Activated CD4-positive, alpha-beta T cell treated with anti-CD3 and anti-CD28 coated beads, Interleukin-2, amount 50 U/mL, for 1 hour (primary cell): ENCODE measurements around the gene GCLM.

Source experiments
- DNase-seq: peaks from one replicate; pipeline ENCODE4 v3.0.0-alpha.2; 2020

The GCLM gene

GRCh38 chr1:93845538-93846205 is 63.6 kb downstream of the GCLM start:
- no peak for DNase-seq

GRCh38 chr1:93844262-93845045 is 64.8 kb downstream of the GCLM start:
- DNase-seq, result peak; percentile 14

- no peak for DNase-seq
These were observed 66.3 kb downstream of the GCLM start for GRCh38 chr1:93842750-93843500.

- no peak for DNase-seq
These were observed 67.5 kb downstream of the GCLM start for GRCh38 chr1:93841771-93842170.

GRCh38 chr1:93840956-93841482 is 68.2 kb downstream of the GCLM start:
- no peak for DNase-seq

GRCh38 chr1:93839753-93840152 is 69.5 kb downstream of the GCLM start:
- no peak for DNase-seq

- DNase-seq, result no peak
These were observed 69.9 kb downstream of the GCLM start for GRCh38 chr1:93839307-93839706.

- DNase-seq, result no peak
These were observed 71.3 kb downstream of the GCLM start for GRCh38 chr1:93837961-93838360.
